Peyer's patch (tissue), 4 donors: ENCODE measurements around the gene LCMT2.

ENCODE experiments used
- POLR2A ChIP-seq, 2 donors: fragments of 450-650 bp; IDR thresholded peaks; one replicate each; pipeline ENCODE4 v1.5.1; 2017; ENCODE audit warnings: antibody characterized with exemption in 2 of 2, mild to moderate bottlenecking in 2 of 2, moderate library complexity in 2 of 2
- TF ChIP-seq, protein P1 (sequence below), 6 experiments: fragments of 450-650 bp in 4 of 6; fragments of 200-600 bp in 2 of 6; sonication (generic) in 1 of 6; IDR thresholded peaks; one replicate each; pipeline ENCODE4 v1.5.1; 2017 to 2019; ENCODE audit warnings: antibody characterized with exemption in 6 of 6, mild to moderate bottlenecking in 3 of 6, moderate library complexity in 1 of 6

DNA sequence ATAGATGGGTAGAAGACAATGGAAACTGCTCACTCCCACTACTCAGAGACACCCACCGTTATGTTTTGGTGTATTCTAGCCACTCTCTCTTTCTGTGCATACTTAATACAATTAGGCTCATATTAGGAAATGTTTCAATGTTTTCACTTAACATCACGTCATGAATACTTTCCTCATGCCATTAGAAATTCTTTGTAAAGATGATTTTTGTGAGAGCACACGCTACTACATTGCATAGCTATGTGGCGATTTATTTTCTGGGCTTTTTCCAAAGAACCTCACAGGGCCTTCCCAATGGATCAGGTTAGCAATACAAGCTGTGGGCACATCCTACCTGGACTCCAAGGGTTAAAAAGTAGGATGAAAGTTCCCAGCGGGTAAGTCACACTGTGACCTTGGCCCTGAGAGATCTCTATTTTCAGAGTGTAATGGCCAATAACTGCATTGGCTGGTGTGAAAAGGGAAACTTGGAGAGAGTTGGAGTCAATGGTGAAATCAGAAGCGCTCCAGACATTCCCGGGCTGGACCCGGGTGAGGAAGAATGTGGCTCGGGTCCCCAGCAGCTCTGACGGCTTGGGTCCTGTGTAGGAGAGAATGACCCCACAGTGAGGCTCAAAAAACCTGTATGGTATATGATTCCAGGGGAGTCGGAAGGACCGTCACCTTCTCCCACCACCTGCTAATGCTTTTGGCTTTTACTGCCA is 37.8 kb downstream of the LCMT2 start:
- TF ChIP-seq, protein P1, sequence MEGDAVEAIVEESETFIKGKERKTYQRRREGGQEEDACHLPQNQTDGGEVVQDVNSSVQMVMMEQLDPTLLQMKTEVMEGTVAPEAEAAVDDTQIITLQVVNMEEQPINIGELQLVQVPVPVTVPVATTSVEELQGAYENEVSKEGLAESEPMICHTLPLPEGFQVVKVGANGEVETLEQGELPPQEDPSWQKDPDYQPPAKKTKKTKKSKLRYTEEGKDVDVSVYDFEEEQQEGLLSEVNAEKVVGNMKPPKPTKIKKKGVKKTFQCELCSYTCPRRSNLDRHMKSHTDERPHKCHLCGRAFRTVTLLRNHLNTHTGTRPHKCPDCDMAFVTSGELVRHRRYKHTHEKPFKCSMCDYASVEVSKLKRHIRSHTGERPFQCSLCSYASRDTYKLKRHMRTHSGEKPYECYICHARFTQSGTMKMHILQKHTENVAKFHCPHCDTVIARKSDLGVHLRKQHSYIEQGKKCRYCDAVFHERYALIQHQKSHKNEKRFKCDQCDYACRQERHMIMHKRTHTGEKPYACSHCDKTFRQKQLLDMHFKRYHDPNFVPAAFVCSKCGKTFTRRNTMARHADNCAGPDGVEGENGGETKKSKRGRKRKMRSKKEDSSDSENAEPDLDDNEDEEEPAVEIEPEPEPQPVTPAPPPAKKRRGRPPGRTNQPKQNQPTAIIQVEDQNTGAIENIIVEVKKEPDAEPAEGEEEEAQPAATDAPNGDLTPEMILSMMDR (IDR thresholded peaks at IDR 0.05): no peak
- no peak for TF ChIP-seq POLR2A (IDR thresholded peaks at IDR 0.05)
